Measurements from ENCODE around the gene OSBPL6. TPM values are rescaled to one million over a fixed set of nuclear protein-coding genes. Genes with fewer than 3 reads are reported as not detected.

OSBPL6 gene
- total RNA-seq, 1 experiment from 2014 or later = 11.6 TPM

GRCh38 chr2:178200331-178200730 is 6.0 kb downstream of the OSBPL6 start:
- no peak overlapping the region for H3K9ac ChIP-seq (ENCODE audit: low read length)
- no peaks in the 10 kb centered on the region; the same call in 1 of the 2 replicates for H3K79me2 ChIP-seq (ENCODE audit: insufficient read depth, low read length)
- H3K27me3 ChIP-seq (ENCODE audit: insufficient read depth, low read length) = no peaks in the 10 kb centered on the region
- peaks cover 6 to 7% of the 10 kb centered on the region in 2 experiments for H3K4me1 ChIP-seq (ENCODE audit: control insufficient read depth in 1 of 2, insufficient read depth in 2 of 2, low read length in 2 of 2)
- H3K4me2 ChIP-seq (ENCODE audit: low read length) = no peak overlapping the region
- POLR2A ChIA-PET = no interaction called here
- no peaks in the 10 kb centered on the region for H4K20me1 ChIP-seq (ENCODE audit: insufficient read depth)
- ATAC-seq (no peak), DNase-seq (ENCODE audit: low read depth, low spot score) (no peak)
- no TSS peak for BruUV-seq (replicated peaks)
- RAD21 ChIA-PET (ENCODE audit: low non-redundant PET in 1 of 2, low total read pairs in 2 of 2, uncharacterized antibody in 2 of 2, unreplicated experiment in 2 of 2) = no interaction called here
- H3K27ac ChIP-seq (ENCODE audit: low read depth, low read length) = no peak overlapping the region
- H3K9me2 ChIP-seq (ENCODE audit: insufficient read depth) = no peaks in the 10 kb centered on the region
- no peak overlapping the region for H3K4me3 ChIP-seq (replicated peaks in 1 of 2; ENCODE audit: low read depth in 1 of 2, low read length in 2 of 2)
- CTCF ChIA-PET = no interaction called here
- intact Hi-C loops (cut with micrococcal nuclease) = no loop called here
- no peak overlapping the region for H2AFZ ChIP-seq (ENCODE audit: low read depth, low read length, poor library complexity, severe bottlenecking)
- no peaks in the 10 kb centered on the region for H3K9me3 ChIP-seq (ENCODE audit: control insufficient read depth in 1 of 2, insufficient read depth in 1 of 2, low read depth in 1 of 2, low read length in 2 of 2)
- TF ChIP-seq ELF1 (IDR thresholded peaks at IDR 0.05; ENCODE audit: borderline replicate concordance, low read depth) = no peak
- TF ChIP-seq, protein P1, sequence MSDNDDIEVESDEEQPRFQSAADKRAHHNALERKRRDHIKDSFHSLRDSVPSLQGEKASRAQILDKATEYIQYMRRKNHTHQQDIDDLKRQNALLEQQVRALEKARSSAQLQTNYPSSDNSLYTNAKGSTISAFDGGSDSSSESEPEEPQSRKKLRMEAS (IDR thresholded peaks at IDR 0.05) = no peak
- H3K36me3 ChIP-seq (ENCODE audit: control insufficient read depth in 1 of 2, insufficient read depth in 2 of 2, low read length in 2 of 2) = no peaks in the 10 kb centered on the region

- POLR2A ChIA-PET = no interaction called here
- intact Hi-C loops (cut with micrococcal nuclease) = no loop called here
- Histone ChIP-seq H3K27me3 (ENCODE audit: insufficient read depth, low read length) (no peaks in the 10 kb centered on the region), H3K9me3 (ENCODE audit: control insufficient read depth in 1 of 2, insufficient read depth in 1 of 2, low read depth in 1 of 2, low read length in 2 of 2) (no peaks in the 10 kb centered on the region), H3K4me3 (replicated peaks in 1 of 2; ENCODE audit: low read depth in 1 of 2, low read length in 2 of 2) (no peak overlapping the region), H4K20me1 (ENCODE audit: insufficient read depth) (no peaks in the 10 kb centered on the region), H3K36me3 (ENCODE audit: control insufficient read depth in 1 of 2, insufficient read depth in 2 of 2, low read length in 2 of 2) (no peaks in the 10 kb centered on the region), H3K27ac (ENCODE audit: low read depth, low read length) (no peak overlapping the region), H3K4me2 (ENCODE audit: low read length) (no peak overlapping the region), H3K9ac (ENCODE audit: low read length) (no peak overlapping the region), H2AFZ (ENCODE audit: low read depth, low read length, poor library complexity, severe bottlenecking) (no peak overlapping the region), H3K79me2 (ENCODE audit: insufficient read depth, low read length) (no peaks in the 10 kb centered on the region; the same call in 1 of the 2 replicates), H3K9me2 (ENCODE audit: insufficient read depth) (no peaks in the 10 kb centered on the region), H3K4me1 (ENCODE audit: control insufficient read depth in 1 of 2, insufficient read depth in 2 of 2, low read length in 2 of 2) (no peaks in the 10 kb centered on the region)
- TF ChIP-seq RAD21 (IDR thresholded peaks at IDR 0.05; ENCODE audit: low read depth) = no peak
- TF ChIP-seq CTCF (IDR thresholded peaks at IDR 0.05 in 2 of 3, conservative IDR thresholded peaks at IDR 0.05 in 1 of 3; ENCODE audit: borderline replicate concordance in 1 of 3, insufficient read depth in 1 of 3, low read depth in 2 of 3, low read length in 2 of 3) = no peak
- no peak for TF ChIP-seq CEBPB (IDR thresholded peaks at IDR 0.05; ENCODE audit: low read depth)
- no peak for TF ChIP-seq TCF7L2 (IDR thresholded peaks at IDR 0.05; ENCODE audit: borderline replicate concordance, extremely low read depth, insufficient read depth, insufficient read length)
- TF ChIP-seq ZNF274 (IDR thresholded peaks at IDR 0.05; ENCODE audit: low read depth, low read length) = no peak
- TF ChIP-seq, protein P2, sequence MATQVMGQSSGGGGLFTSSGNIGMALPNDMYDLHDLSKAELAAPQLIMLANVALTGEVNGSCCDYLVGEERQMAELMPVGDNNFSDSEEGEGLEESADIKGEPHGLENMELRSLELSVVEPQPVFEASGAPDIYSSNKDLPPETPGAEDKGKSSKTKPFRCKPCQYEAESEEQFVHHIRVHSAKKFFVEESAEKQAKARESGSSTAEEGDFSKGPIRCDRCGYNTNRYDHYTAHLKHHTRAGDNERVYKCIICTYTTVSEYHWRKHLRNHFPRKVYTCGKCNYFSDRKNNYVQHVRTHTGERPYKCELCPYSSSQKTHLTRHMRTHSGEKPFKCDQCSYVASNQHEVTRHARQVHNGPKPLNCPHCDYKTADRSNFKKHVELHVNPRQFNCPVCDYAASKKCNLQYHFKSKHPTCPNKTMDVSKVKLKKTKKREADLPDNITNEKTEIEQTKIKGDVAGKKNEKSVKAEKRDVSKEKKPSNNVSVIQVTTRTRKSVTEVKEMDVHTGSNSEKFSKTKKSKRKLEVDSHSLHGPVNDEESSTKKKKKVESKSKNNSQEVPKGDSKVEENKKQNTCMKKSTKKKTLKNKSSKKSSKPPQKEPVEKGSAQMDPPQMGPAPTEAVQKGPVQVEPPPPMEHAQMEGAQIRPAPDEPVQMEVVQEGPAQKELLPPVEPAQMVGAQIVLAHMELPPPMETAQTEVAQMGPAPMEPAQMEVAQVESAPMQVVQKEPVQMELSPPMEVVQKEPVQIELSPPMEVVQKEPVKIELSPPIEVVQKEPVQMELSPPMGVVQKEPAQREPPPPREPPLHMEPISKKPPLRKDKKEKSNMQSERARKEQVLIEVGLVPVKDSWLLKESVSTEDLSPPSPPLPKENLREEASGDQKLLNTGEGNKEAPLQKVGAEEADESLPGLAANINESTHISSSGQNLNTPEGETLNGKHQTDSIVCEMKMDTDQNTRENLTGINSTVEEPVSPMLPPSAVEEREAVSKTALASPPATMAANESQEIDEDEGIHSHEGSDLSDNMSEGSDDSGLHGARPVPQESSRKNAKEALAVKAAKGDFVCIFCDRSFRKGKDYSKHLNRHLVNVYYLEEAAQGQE (IDR thresholded peaks at IDR 0.05; ENCODE audit: low read depth) = no peak
- TF ChIP-seq FOSL1 (IDR thresholded peaks at IDR 0.05; ENCODE audit: low read depth) = no peak
- TF ChIP-seq POLR2AphosphoS5 (IDR thresholded peaks at IDR 0.05; ENCODE audit: low read depth, low read length) = no peak
- CTCF ChIA-PET = no interaction called here
- no peak for ATAC-seq
- RAD21 ChIA-PET (ENCODE audit: low non-redundant PET in 1 of 2, low total read pairs in 2 of 2, uncharacterized antibody in 2 of 2, unreplicated experiment in 2 of 2) = no interaction called here
- DNase-seq (ENCODE audit: low read depth, low spot score) = no peak
- BruUV-seq (replicated peaks) = no TSS peak
Observed at GRCh38 chr2:178202927-178203326, 8.6 kb downstream of the OSBPL6 start.

Data from HCT116 (cell line).